HEK293 (cell line): ENCODE data around the gene TBC1D8.

Source experiments
- CTCF ChIA-PET: fragments of 350-600 bp; formaldehyde crosslinking; extraction: SDS; loops from one replicate; lab custom pipeline; 2021; ENCODE audit warnings: antibody characterized with exemption; lab: Yijun Ruan, JAX
- POLR2A ChIA-PET: fragments of 300-600 bp; formaldehyde crosslinking; extraction: SDS; loops from one replicate; lab custom pipeline; 2020; ENCODE audit warnings: antibody characterized with exemption, inconsistent platforms; lab: Yijun Ruan, JAX
- H3K27ac ChIP-seq: fragments of 200-500 bp; sonication (Bioruptor generic); 2 replicates; pipeline ENCODE4 v1.5.1; 2014; ENCODE audit warnings: low read depth, low read length, control low read depth, inconsistent platforms; ENCODE audit errors: extremely low read depth
- H3K36me3 ChIP-seq, 2 experiments: fragments of 200-500 bp in 1 of 2; sonication (Bioruptor generic) in 1 of 2; 1 replicate in 1 of 2; 2 replicates in 1 of 2; pipeline ENCODE4 v1.5.1; 2014 to 2017; ENCODE audit warnings: inconsistent platforms in 2 of 2, low read length in 2 of 2; ENCODE audit not compliant: control insufficient read depth in 2 of 2, insufficient read depth in 1 of 2
- H3K4me1 ChIP-seq: fragments of 200-500 bp; sonication (Bioruptor generic); 2 replicates; pipeline ENCODE4 v1.5.1; 2014; ENCODE audit warnings: mild to moderate bottlenecking, low read length, inconsistent platforms; ENCODE audit not compliant: control insufficient read depth, insufficient read depth
- H3K4me3 ChIP-seq: 2 replicates; pipeline ENCODE4 v1.5.1; 2011; ENCODE audit warnings: low read depth, mild to moderate bottlenecking, control low read depth, low read length, moderate library complexity
- H3K9me3 ChIP-seq: fragments of 200-500 bp; sonication (Bioruptor generic); 2 replicates; pipeline ENCODE4 v1.5.1; 2014; ENCODE audit warnings: low read depth, low read length, inconsistent platforms; ENCODE audit not compliant: control insufficient read depth, insufficient read depth
- MZF1 ChIP-seq: fragments of 450-650 bp; formaldehyde crosslinking; IDR thresholded peaks from 2 replicates; pipeline ENCODE4 v1.5.1; 2017; ENCODE audit warnings: missing biosample characterization, missing genetic modification characterization, borderline replicate concordance
- ZNF175 ChIP-seq: fragments of 450-650 bp; formaldehyde crosslinking; IDR thresholded peaks from 2 replicates; pipeline ENCODE4 v1.5.1; 2016; ENCODE audit warnings: missing biosample characterization, missing genetic modification characterization
- ZNF19 ChIP-seq: fragments of 450-650 bp; formaldehyde crosslinking; IDR thresholded peaks from 2 replicates; pipeline ENCODE4; 2016; ENCODE audit warnings: missing biosample characterization, missing genetic modification characterization, low read depth
- ZNF2 ChIP-seq: fragments of 450-650 bp; formaldehyde crosslinking; IDR thresholded peaks from 2 replicates; pipeline ENCODE4 v1.5.1; 2016; ENCODE audit warnings: missing biosample characterization, missing genetic modification characterization
- ZNF23 ChIP-seq: fragments of 450-650 bp; formaldehyde crosslinking; IDR thresholded peaks from 2 replicates; pipeline ENCODE4 v1.5.1; 2016; ENCODE audit warnings: missing biosample characterization, missing genetic modification characterization, borderline replicate concordance
- ZNF274 ChIP-seq, 2 experiments: fragments of 200-500 bp in 1 of 2; fragments of 450-650 bp in 1 of 2; sonication (Bioruptor generic) in 1 of 2; formaldehyde crosslinking in 1 of 2; IDR thresholded peaks; 2 replicates each; pipeline versions ENCODE4 v1.5.1 to v1.6.1; 2014 to 2016; ENCODE audit warnings: borderline replicate concordance in 1 of 2, inconsistent platforms in 1 of 2, low read length in 1 of 2, missing biosample characterization in 1 of 2, missing genetic modification characterization in 1 of 2
- ZNF335 ChIP-seq: fragments of 450-650 bp; formaldehyde crosslinking; conservative IDR thresholded peaks from 2 replicates; pipeline ENCODE4 v1.5.1; 2016; ENCODE audit warnings: missing biosample characterization, missing genetic modification characterization
- ZNF529 ChIP-seq: fragments of 450-650 bp; formaldehyde crosslinking; IDR thresholded peaks from 2 replicates; pipeline ENCODE4 v1.5.1; 2017; ENCODE audit warnings: missing genetic modification characterization, missing biosample characterization; ENCODE audit not compliant: insufficient replicate concordance
- ZNF530 ChIP-seq: fragments of 450-650 bp; formaldehyde crosslinking; IDR thresholded peaks from 2 replicates; pipeline ENCODE4 v1.5.1; 2016; ENCODE audit warnings: low read depth, missing biosample characterization, missing genetic modification characterization
- ZNF544 ChIP-seq: fragments of 450-650 bp; formaldehyde crosslinking; IDR thresholded peaks from 2 replicates; pipeline ENCODE4 v1.5.0; 2017; ENCODE audit warnings: missing biosample characterization, missing genetic modification characterization
- ZNF549 ChIP-seq: fragments of 450-650 bp; IDR thresholded peaks from 2 replicates; pipeline ENCODE4 v1.5.1; 2018; ENCODE audit warnings: missing biosample characterization, missing genetic modification characterization, mild to moderate bottlenecking, inconsistent platforms, moderate library complexity
- ZNF621 ChIP-seq: fragments of 450-650 bp; formaldehyde crosslinking; IDR thresholded peaks from 2 replicates; pipeline ENCODE4 v1.5.1; 2017; ENCODE audit warnings: missing biosample characterization, missing genetic modification characterization
- ZNF670 ChIP-seq: fragments of 450-650 bp; formaldehyde crosslinking; IDR thresholded peaks from 2 replicates; pipeline ENCODE4 v1.5.1; 2016; ENCODE audit warnings: missing biosample characterization, missing genetic modification characterization, low read depth
- ZNF677 ChIP-seq: fragments of 450-650 bp; IDR thresholded peaks from 2 replicates; pipeline ENCODE4 v1.5.0; 2018; ENCODE audit warnings: missing biosample characterization, mild to moderate bottlenecking, missing genetic modification characterization, moderate library complexity
- ZNF76 ChIP-seq: fragments of 450-650 bp; formaldehyde crosslinking; IDR thresholded peaks from 2 replicates; pipeline ENCODE4; 2016; ENCODE audit warnings: low read depth, missing biosample characterization, missing genetic modification characterization, borderline replicate concordance
- ZNF830 ChIP-seq: fragments of 450-650 bp; IDR thresholded peaks from 2 replicates; pipeline ENCODE4 v1.5.0; 2018; ENCODE audit warnings: missing biosample characterization, missing genetic modification characterization, low read depth, mild to moderate bottlenecking, moderate library complexity
- TF ChIP-seq, protein P1 (sequence below): fragments of 450-650 bp; formaldehyde crosslinking; IDR thresholded peaks from 2 replicates; pipeline ENCODE4 v1.5.1; 2016; ENCODE audit warnings: missing biosample characterization, missing genetic modification characterization
- TF ChIP-seq, protein P2 (sequence below): fragments of 450-650 bp; formaldehyde crosslinking; IDR thresholded peaks from 2 replicates; pipeline ENCODE4 v1.5.1; 2016; ENCODE audit warnings: missing biosample characterization, missing genetic modification characterization
- TF ChIP-seq, protein P3 (sequence below): fragments of 450-650 bp; formaldehyde crosslinking; IDR thresholded peaks from 2 replicates; pipeline ENCODE4 v1.5.1; 2017; ENCODE audit warnings: missing biosample characterization, missing genetic modification characterization
- TF ChIP-seq, protein P4 (sequence below): fragments of 450-650 bp; formaldehyde crosslinking; IDR thresholded peaks from 2 replicates; pipeline ENCODE4 v1.5.0; 2017; ENCODE audit warnings: missing biosample characterization, missing genetic modification characterization, borderline replicate concordance
- TF ChIP-seq, protein P5 (sequence below): fragments of 450-650 bp; formaldehyde crosslinking; IDR thresholded peaks from 2 replicates; pipeline ENCODE4 v1.5.1; 2016; ENCODE audit warnings: missing biosample characterization, missing genetic modification characterization, low read depth

TBC1D8 gene

DNA sequence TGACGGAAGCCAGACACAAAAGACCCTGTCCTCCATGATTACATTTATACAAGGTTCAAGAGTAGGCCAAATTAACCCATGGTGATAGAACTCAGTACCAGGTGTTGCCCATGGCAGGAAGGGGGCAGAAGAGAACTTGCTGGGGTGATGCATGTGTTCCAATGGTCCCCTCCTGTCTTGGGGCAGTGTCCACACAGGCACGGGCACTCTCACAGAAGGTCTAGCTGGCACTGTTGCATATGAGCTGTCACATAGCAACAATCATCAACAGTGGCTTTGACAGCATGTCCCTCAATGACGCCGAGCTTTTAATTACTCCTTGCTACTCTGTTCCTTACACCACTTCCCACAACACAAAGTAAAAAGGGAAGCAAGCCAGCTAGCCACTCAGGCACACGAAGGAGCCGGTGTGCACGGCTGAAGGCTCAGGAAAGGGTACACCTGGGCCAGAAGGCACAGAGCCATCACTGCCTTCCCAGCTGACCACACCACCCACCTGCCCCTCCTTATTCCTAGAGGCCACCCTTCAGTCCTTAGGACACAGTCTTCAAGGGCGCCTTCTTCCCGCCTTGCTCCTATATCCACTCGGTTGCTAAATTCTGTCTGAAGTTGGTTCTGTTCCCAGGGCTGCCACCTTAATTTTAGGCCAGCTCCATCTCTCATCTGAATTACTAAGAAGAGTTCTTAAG, 120.2 kb downstream of the TBC1D8 start:
- CTCF ChIA-PET: interaction anchor here (0.6 to 1.7 kb wide), 5 partner anchors 18 to 1431 kb away, joined by 3 to 4 read pairs (median 3); no protein-coding TSS in a partner anchor
- TF ChIP-seq MZF1 (tag by site-specific recombination): no peak
- Histone ChIP-seq H3K36me3 (peaks cover 0 to 57% of the 10 kb centered on the region in 2 experiments; a peak in 1 of 3 replicates), H3K27ac (no peak overlapping the region), H3K4me1 (no peaks in the 10 kb centered on the region), H3K9me3 (no peaks in the 10 kb centered on the region), H3K4me3 (no peak overlapping the region)
- POLR2A ChIA-PET: no interaction called here

DNA sequence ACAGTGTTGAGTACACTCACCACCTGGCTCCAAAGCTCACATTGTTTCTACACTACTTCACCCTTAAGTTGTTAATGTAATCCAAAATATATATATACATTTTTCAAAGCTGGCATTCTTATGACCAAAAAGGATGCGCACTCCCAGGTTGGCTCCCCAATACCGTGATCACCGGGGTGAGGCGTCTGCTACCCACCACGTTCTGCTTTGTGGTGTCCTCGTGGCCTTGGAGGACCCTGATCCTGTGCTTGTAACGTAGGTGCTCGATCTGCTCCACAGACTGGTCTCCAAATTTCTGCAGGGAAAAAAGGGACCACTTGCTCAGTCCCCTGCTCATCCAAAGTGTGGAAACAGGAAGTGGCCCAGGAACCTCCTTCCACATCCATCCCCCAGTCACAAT, 123.3 kb downstream of the TBC1D8 start:
- Histone ChIP-seq H3K36me3 (peaks cover 3 to 46% of the 10 kb centered on the region in 2 experiments; a peak in 2 of 3 replicates), H3K27ac (no peak overlapping the region), H3K9me3 (no peaks in the 10 kb centered on the region), H3K4me3 (no peak overlapping the region), H3K4me1 (no peaks in the 10 kb centered on the region)
- ChIA-PET POLR2A (no interaction called here), CTCF (interaction anchor here (2.0 to 2.4 kb wide), 2 partner anchors 9 to 15 kb away, joined by 6 to 9 read pairs; no protein-coding TSS in a partner anchor)
- TF ChIP-seq, protein P1, sequence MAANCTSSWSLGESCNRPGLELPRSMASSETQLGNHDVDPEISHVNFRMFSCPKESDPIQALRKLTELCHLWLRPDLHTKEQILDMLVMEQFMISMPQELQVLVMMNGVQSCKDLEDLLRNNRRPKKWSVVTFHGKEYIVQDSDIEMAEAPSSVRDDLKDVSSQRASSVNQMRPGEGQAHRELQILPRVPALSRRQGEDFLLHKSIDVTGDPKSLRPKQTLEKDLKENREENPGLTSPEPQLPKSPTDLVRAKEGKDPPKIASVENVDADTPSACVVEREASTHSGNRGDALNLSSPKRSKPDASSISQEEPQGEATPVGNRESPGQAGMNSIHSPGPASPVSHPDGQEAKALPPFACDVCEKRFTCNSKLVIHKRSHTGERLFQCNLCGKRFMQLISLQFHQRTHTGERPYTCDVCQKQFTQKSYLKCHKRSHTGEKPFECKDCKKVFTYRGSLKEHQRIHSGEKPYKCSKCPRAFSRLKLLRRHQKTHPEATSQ (tag by site-specific recombination): no peak
- no peak for TF ChIP-seq ZNF23 (tag by site-specific recombination)
- TF ChIP-seq, protein P2, sequence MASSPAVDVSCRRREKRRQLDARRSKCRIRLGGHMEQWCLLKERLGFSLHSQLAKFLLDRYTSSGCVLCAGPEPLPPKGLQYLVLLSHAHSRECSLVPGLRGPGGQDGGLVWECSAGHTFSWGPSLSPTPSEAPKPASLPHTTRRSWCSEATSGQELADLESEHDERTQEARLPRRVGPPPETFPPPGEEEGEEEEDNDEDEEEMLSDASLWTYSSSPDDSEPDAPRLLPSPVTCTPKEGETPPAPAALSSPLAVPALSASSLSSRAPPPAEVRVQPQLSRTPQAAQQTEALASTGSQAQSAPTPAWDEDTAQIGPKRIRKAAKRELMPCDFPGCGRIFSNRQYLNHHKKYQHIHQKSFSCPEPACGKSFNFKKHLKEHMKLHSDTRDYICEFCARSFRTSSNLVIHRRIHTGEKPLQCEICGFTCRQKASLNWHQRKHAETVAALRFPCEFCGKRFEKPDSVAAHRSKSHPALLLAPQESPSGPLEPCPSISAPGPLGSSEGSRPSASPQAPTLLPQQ: no peak
- no peak for TF ChIP-seq ZNF529 (tag by site-specific recombination)
- TF ChIP-seq, protein P3, sequence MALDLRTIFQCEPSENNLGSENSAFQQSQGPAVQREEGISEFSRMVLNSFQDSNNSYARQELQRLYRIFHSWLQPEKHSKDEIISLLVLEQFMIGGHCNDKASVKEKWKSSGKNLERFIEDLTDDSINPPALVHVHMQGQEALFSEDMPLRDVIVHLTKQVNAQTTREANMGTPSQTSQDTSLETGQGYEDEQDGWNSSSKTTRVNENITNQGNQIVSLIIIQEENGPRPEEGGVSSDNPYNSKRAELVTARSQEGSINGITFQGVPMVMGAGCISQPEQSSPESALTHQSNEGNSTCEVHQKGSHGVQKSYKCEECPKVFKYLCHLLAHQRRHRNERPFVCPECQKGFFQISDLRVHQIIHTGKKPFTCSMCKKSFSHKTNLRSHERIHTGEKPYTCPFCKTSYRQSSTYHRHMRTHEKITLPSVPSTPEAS (tag by site-specific recombination): no peak
- TF ChIP-seq ZNF335 (tag by site-specific recombination): no peak
- TF ChIP-seq ZNF175 (tag by site-specific recombination): no peak
- TF ChIP-seq ZNF274 (IDR thresholded peaks at IDR 0.05; ENCODE audit: low read length): no peak
- no peak for TF ChIP-seq ZNF274 (tag by site-specific recombination; IDR thresholded peaks at IDR 0.05; ENCODE audit: borderline replicate concordance)
- TF ChIP-seq, protein P4, sequence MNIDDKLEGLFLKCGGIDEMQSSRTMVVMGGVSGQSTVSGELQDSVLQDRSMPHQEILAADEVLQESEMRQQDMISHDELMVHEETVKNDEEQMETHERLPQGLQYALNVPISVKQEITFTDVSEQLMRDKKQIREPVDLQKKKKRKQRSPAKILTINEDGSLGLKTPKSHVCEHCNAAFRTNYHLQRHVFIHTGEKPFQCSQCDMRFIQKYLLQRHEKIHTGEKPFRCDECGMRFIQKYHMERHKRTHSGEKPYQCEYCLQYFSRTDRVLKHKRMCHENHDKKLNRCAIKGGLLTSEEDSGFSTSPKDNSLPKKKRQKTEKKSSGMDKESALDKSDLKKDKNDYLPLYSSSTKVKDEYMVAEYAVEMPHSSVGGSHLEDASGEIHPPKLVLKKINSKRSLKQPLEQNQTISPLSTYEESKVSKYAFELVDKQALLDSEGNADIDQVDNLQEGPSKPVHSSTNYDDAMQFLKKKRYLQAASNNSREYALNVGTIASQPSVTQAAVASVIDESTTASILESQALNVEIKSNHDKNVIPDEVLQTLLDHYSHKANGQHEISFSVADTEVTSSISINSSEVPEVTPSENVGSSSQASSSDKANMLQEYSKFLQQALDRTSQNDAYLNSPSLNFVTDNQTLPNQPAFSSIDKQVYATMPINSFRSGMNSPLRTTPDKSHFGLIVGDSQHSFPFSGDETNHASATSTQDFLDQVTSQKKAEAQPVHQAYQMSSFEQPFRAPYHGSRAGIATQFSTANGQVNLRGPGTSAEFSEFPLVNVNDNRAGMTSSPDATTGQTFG (tag by site-specific recombination): no peak
- no peak for TF ChIP-seq ZNF621 (tag by site-specific recombination)
- no peak for TF ChIP-seq ZNF2
- no peak for TF ChIP-seq ZNF544 (tag by site-specific recombination)
- TF ChIP-seq ZNF19 (tag by site-specific recombination): no peak
- no peak for TF ChIP-seq ZNF549 (tag by site-specific recombination)
- TF ChIP-seq, protein P5, sequence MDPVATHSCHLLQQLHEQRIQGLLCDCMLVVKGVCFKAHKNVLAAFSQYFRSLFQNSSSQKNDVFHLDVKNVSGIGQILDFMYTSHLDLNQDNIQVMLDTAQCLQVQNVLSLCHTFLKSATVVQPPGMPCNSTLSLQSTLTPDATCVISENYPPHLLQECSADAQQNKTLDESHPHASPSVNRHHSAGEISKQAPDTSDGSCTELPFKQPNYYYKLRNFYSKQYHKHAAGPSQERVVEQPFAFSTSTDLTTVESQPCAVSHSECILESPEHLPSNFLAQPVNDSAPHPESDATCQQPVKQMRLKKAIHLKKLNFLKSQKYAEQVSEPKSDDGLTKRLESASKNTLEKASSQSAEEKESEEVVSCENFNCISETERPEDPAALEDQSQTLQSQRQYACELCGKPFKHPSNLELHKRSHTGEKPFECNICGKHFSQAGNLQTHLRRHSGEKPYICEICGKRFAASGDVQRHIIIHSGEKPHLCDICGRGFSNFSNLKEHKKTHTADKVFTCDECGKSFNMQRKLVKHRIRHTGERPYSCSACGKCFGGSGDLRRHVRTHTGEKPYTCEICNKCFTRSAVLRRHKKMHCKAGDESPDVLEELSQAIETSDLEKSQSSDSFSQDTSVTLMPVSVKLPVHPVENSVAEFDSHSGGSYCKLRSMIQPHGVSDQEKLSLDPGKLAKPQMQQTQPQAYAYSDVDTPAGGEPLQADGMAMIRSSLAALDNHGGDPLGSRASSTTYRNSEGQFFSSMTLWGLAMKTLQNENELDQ (tag by site-specific recombination): no peak
- TF ChIP-seq ZNF830 (tag by site-specific recombination): no peak
- TF ChIP-seq ZNF76 (tag by site-specific recombination): no peak
- TF ChIP-seq ZNF677: no peak
- no peak for TF ChIP-seq ZNF670 (tag by site-specific recombination)
- no peak for TF ChIP-seq ZNF530 (tag by site-specific recombination)
